Measurements from ENCODE around the gene ACOT7.
"Not testable (repeated sequence)": the region's sequence is repeated elsewhere in the genome, so short reads cannot be mapped to it uniquely, and the experiment has no call there.

Gene ACOT7

DNA sequence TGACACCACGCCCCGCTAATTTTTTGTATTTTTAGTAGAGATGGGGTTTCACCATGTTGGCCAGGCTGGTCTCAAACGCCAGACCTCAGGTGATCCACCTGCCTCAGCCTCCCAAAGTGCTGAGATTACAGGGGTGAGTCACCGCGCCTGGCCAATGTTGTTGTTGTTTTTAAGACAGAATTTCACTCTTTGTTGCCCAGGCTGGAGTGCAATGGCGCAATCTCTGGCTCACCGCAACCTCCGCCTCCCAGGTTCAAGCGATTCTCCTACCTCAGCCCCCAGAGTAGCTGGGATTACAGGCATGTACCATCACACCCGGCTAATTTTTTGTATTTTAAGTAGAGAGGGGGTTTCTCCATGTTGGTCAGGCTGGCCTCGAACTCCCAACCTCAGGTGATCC lies 173.9 kb downstream of the ACOT7 start:
- not testable (repeated sequence) for DNase-seq

DNA sequence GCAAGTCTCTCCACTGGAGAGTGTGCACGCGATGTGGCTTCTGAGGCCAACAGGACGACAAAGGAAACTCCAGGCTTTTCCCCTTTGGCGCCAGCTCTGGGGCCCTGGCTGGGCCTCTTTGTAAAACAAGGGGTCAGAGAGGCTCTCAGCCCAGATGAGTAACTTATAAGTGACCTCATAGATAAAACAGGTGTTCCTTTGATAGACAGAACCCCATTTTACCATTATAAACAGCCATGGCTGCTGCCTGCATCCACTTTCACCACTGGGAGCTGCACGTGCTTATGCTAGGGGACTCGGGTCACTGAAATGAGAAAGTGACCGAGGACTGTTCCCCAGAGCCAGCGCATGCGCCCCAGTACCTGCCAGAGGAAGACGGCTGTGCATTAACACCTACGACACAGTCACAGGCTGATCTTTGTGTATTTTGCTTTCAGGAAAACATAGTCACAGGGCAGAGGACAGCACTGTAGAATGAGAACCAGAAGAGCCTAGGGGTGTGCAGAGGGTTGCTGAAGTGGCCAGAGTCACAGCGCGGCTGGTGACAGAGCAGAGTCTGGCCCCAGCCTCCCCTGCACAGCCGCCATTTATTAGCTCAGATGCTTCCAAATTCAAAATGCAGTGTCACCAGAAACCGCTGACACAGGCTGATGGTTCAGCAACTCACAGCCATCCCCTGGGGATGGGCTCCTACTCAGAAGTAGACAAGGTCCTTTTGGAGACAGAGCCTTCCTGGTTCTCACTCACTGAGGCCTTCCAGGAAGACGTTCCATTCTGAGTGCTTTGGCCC lies 175.0 kb downstream of the ACOT7 start:
- DNase-seq = no peak

Measured in T-helper 1 cell (primary cell).